K562 (cell line): ENCODE results near the gene TCF12. TPM values are rescaled to one million over a fixed set of nuclear protein-coding genes. Genes with fewer than 3 reads are reported as not detected.

Experiments
- CEBPB ChIP-seq: fragments of 450-650 bp; IDR thresholded peaks from 2 replicates; pipeline ENCODE4 v1.6.1; 2016; ENCODE audit warnings: missing genetic modification characterization, missing compliant biosample characterization
- CHD1 ChIP-seq: fragments of 200-600 bp; sonication (generic); IDR thresholded peaks from one replicate; pipeline ENCODE4 v1.6.1; 2012; ENCODE audit warnings: mild to moderate bottlenecking, moderate library complexity, low read length, inconsistent platforms
- EGR1 ChIP-seq: fragments of 450-650 bp; conservative IDR thresholded peaks from 2 replicates; pipeline ENCODE4 v1.6.1; 2017; ENCODE audit warnings: mild to moderate bottlenecking
- ETV5 ChIP-seq: sonication (generic); formaldehyde crosslinking; IDR thresholded peaks from 2 replicates; pipeline ENCODE4 v1.4.0; 2020; ENCODE audit warnings: low read depth, mild to moderate bottlenecking, missing genetic modification reagents
- GABPB1 ChIP-seq: sonication (generic); formaldehyde crosslinking; IDR thresholded peaks from 2 replicates; pipeline ENCODE4 v1.8.0; 2022; ENCODE audit warnings: mild to moderate bottlenecking, missing genetic modification reagents
- GTF3C2 ChIP-seq: IDR thresholded peaks from 3 replicates; pipeline ENCODE4 v1.6.1; 2011; ENCODE audit warnings: borderline replicate concordance, mild to moderate bottlenecking, moderate library complexity; ENCODE audit not compliant: insufficient read length; ENCODE audit errors: extremely low read depth
- HMBOX1 ChIP-seq: sonication (generic); IDR thresholded peaks from 2 replicates; pipeline ENCODE4 v1.6.1; 2016
- MXI1 ChIP-seq: IDR thresholded peaks from 2 replicates; pipeline ENCODE4 v1.6.1; 2011; ENCODE audit warnings: low read depth, mild to moderate bottlenecking, improper control_type of control experiment, low read length
- PTBP1 ChIP-seq: fragments of 200-400 bp; formaldehyde crosslinking; IDR thresholded peaks from 2 replicates; pipeline ENCODE4 v1.6.1; 2017; ENCODE audit warnings: low read depth, low read length
- TFAM ChIP-seq: fragments of 250-450 bp; sonication (Bioruptor Pico); conservative IDR thresholded peaks from 2 replicates; pipeline ENCODE4 v1.5.0; 2021; ENCODE audit warnings: mild to moderate bottlenecking, moderate library complexity
- ZBTB33 ChIP-seq: sonication (generic); formaldehyde crosslinking; IDR thresholded peaks from 2 replicates; pipeline ENCODE4 v1.8.1; 2023; ENCODE audit warnings: mild to moderate bottlenecking, missing genetic modification reagents
- ZNF24 ChIP-seq: fragments of 450-650 bp; IDR thresholded peaks from 2 replicates; pipeline ENCODE4 v1.6.1; 2016
- polyA plus RNA-seq, 8 experiments: library from polyadenylated mRNA; depleted of rRNA in 4 of 8; stranded (reverse) in 5 of 8; unstranded in 3 of 8; fragments of >200 nt; fragmentation: Nextera tagmentation in 2 of 8; fragmentation: Illumina TruSeq in 1 of 8; extraction: Ambion mirVana in 2 of 8; extraction: Trizol in 1 of 8; gene quantifications; 2 replicates each; pipeline versions ENCODE4 v1.2.1 to v1.2.3, GENCODE V29; 2011 to 2014; ENCODE audit warnings: inconsistent platforms in 1 of 8, missing spikeins in 1 of 8
- total RNA-seq, 7 experiments: library from RNA; depleted of rRNA in 6 of 7; stranded (reverse); fragments of >200 nt in 6 of 7; fragmentation: Illumina TruSeq in 2 of 7; extraction: Trizol in 2 of 7; gene quantifications; 2 replicates each; pipeline versions ENCODE4 v1.2.1 to v1.2.3, GENCODE V29; 2011 to 2021; ENCODE audit warnings: low replicate concordance in 1 of 7
- TF ChIP-seq, protein P1 (sequence below): fragments of 450-650 bp; IDR thresholded peaks from 2 replicates; pipeline ENCODE4 v1.6.1; 2017; ENCODE audit warnings: mild to moderate bottlenecking, moderate library complexity

The TCF12 gene
- total and polyA plus RNA-seq, 9 of the 15 experiments (the other 6 are each of a cell fraction or from before 2014, with no cell fraction given): 10.5 to 132 (median 52.9) TPM

- peak; percentile 13 for TF ChIP-seq CHD1
- TF ChIP-seq ZBTB33 (CRISPR knock-in tag): no peak
- TF ChIP-seq, protein P1, sequence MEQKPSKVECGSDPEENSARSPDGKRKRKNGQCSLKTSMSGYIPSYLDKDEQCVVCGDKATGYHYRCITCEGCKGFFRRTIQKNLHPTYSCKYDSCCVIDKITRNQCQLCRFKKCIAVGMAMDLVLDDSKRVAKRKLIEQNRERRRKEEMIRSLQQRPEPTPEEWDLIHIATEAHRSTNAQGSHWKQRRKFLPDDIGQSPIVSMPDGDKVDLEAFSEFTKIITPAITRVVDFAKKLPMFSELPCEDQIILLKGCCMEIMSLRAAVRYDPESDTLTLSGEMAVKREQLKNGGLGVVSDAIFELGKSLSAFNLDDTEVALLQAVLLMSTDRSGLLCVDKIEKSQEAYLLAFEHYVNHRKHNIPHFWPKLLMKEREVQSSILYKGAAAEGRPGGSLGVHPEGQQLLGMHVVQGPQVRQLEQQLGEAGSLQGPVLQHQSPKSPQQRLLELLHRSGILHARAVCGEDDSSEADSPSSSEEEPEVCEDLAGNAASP: no peak
- no peak for TF ChIP-seq TFAM (CRISPR knock-in tag)
- TF ChIP-seq CEBPB (tag): no peak
- no peak for TF ChIP-seq PTBP1
- no peak for TF ChIP-seq EGR1
- no peak for TF ChIP-seq HMBOX1
- no peak for TF ChIP-seq GTF3C2
- TF ChIP-seq ETV5 (CRISPR knock-in tag): no peak; the same call in 1 of the 2 replicates
- no peak for TF ChIP-seq GABPB1 (CRISPR knock-in tag)
- TF ChIP-seq ZNF24: no peak
- no peak for TF ChIP-seq MXI1
These were observed 676 bp downstream of the TCF12 start (continued) for GRCh38 chr15:56919031-56919608.
